HepG2 (cell line): ENCODE data around the gene DELE1. TPM values are rescaled to one million over a fixed set of nuclear protein-coding genes. Genes with fewer than 3 reads are reported as not detected.

Experiments used
- ATAC-seq: fragments of 200-7000 bp; cut with Tn5 transposase; 3 replicates; pipeline ENCODE4 v1.9.1; 2020; ENCODE audit warnings: mild to moderate bottlenecking, moderate library complexity
- BruUV-seq: library from RNA; stranded (reverse); fragments of 400-500 nt; replicated peaks from 2 replicates; lab custom pipeline; 2021; lab: Mats Ljungman, UMichigan
- CTCF ChIA-PET: fragments of 300-600 bp; formaldehyde crosslinking; extraction: SDS; loops from one replicate; lab custom pipeline; 2021; ENCODE audit warnings: low total read pairs, inconsistent platforms, low intra/inter-chr PET ratio; lab: Yijun Ruan, JAX
- POLR2A ChIA-PET: fragments of 350-600 bp; sonication (Branson Sonifier 250); formaldehyde crosslinking; loops from one replicate; lab custom pipeline; 2020; ENCODE audit warnings: antibody characterized with exemption, inconsistent platforms; lab: Yijun Ruan, JAX
- DNase-seq: peaks from one replicate; pipeline ENCODE4 v3.0.0-alpha.2; 2015; ENCODE audit warnings: low spot score
- FAIRE-seq: peaks from 3 replicates; lab custom pipeline; 2011; peaks lifted over from hg19 to GRCh38; lab: Jason Lieb, UNC
- H2AFZ ChIP-seq: one replicate; pipeline ENCODE4 v1.6.1; 2011; ENCODE audit warnings: low read length, inconsistent platforms
- H3K27ac ChIP-seq: fragments of 300-600 bp; 3 replicates; pipeline ENCODE4 v1.8.0; 2011; ENCODE audit warnings: mixed run types, mild to moderate bottlenecking, mixed read lengths, low read length, inconsistent platforms; ENCODE audit not compliant: insufficient read depth; ENCODE audit errors: extremely low read length
- H3K27me3 ChIP-seq, 2 experiments: fragments of 200-600 bp in 1 of 2; 2 replicates in 1 of 2; 3 replicates in 1 of 2; pipeline versions ENCODE4 v1.6.0 to v1.8.0; 2011; ENCODE audit warnings: low read length in 2 of 2, mild to moderate bottlenecking in 2 of 2, moderate library complexity in 2 of 2, inconsistent platforms in 1 of 2; ENCODE audit not compliant: insufficient read depth in 2 of 2, control insufficient read depth in 1 of 2
- H3K36me3 ChIP-seq, 2 experiments: fragments of 200-600 bp in 1 of 2; replicated peaks in 1 of 2; 2 replicates in 1 of 2; 3 replicates in 1 of 2; pipeline versions ENCODE4 v1.5.1 to v1.8.0; 2011; ENCODE audit warnings: low read length in 2 of 2, inconsistent platforms in 1 of 2; ENCODE audit not compliant: insufficient read depth in 2 of 2, control insufficient read depth in 1 of 2
- H3K4me1 ChIP-seq: 2 replicates; pipeline ENCODE4 v1.5.1; 2012; ENCODE audit warnings: low read length, inconsistent platforms; ENCODE audit not compliant: insufficient read depth
- H3K4me2 ChIP-seq: 2 replicates; pipeline ENCODE4 v1.6.0; 2011; ENCODE audit warnings: low read depth, low read length, inconsistent platforms
- H3K4me3 ChIP-seq, 3 experiments: fragments of 200-600 bp in 1 of 3; sonication (generic), shearing (Covaris generic) in 1 of 3; replicated peaks in 1 of 3; 2 replicates each; pipeline ENCODE4 v1.5.1; 2011 to 2016; ENCODE audit warnings: low read length in 3 of 3, inconsistent platforms in 2 of 3, low read depth in 2 of 3, mild to moderate bottlenecking in 2 of 3, control low read depth in 1 of 3, mixed read lengths in 1 of 3; ENCODE audit not compliant: insufficient read depth in 1 of 3
- H3K79me2 ChIP-seq: one replicate; pipeline ENCODE4 v1.6.1; 2011; ENCODE audit warnings: low read length, inconsistent platforms; ENCODE audit not compliant: insufficient read depth
- H3K9ac ChIP-seq: 2 replicates; pipeline ENCODE4 v1.6.0; 2011; ENCODE audit warnings: mild to moderate bottlenecking, low read depth, low read length, inconsistent platforms; ENCODE audit not compliant: insufficient read depth
- H3K9me3 ChIP-seq: 2 replicates; pipeline ENCODE4 v1.5.1; 2012; ENCODE audit warnings: mild to moderate bottlenecking, low read length
- H4K20me1 ChIP-seq: 2 replicates; pipeline ENCODE4 v1.6.0; 2011; ENCODE audit warnings: inconsistent platforms, mild to moderate bottlenecking, low read length, moderate library complexity; ENCODE audit not compliant: insufficient read depth
- CBX1 ChIP-seq: IDR thresholded peaks from one replicate; pipeline ENCODE4 v1.6.1; 2016; ENCODE audit warnings: antibody characterized with exemption, low read depth
- ESRRA ChIP-seq: sonication (generic); formaldehyde crosslinking; IDR thresholded peaks from 2 replicates; pipeline ENCODE4 v1.5.1; 2020; ENCODE audit warnings: mild to moderate bottlenecking, low read depth, missing genetic modification reagents
- GTF2F1 ChIP-seq: fragments of 150-350 bp; IDR thresholded peaks from 2 replicates; pipeline ENCODE4 v1.6.1; 2014; ENCODE audit warnings: low read length
- HNF4A ChIP-seq: sonication (generic); formaldehyde crosslinking; IDR thresholded peaks from 2 replicates; pipeline ENCODE4 v1.4.0; 2020; ENCODE audit warnings: missing genetic modification reagents
- NFE2 ChIP-seq: sonication (generic); formaldehyde crosslinking; IDR thresholded peaks from 2 replicates; pipeline ENCODE4 v1.4.0; 2020; ENCODE audit warnings: missing genetic modification reagents
- PAX8 ChIP-seq: sonication (generic); formaldehyde crosslinking; IDR thresholded peaks from 2 replicates; pipeline ENCODE4 v1.8.0; 2022; ENCODE audit warnings: mild to moderate bottlenecking, missing genetic modification reagents, borderline replicate concordance
- RBM22 ChIP-seq: fragments of 200-400 bp; formaldehyde crosslinking; optimal IDR thresholded peaks from 2 replicates; pipeline ENCODE3; 2017; ENCODE audit warnings: mild to moderate bottlenecking, low read length, moderate library complexity
- SCMH1 ChIP-seq: sonication (generic); formaldehyde crosslinking; IDR thresholded peaks from 2 replicates; pipeline ENCODE4 v1.9.0; 2021; ENCODE audit warnings: missing genetic modification reagents, mild to moderate bottlenecking, borderline replicate concordance
- SIX4 ChIP-seq: sonication (generic); formaldehyde crosslinking; IDR thresholded peaks from 2 replicates; pipeline ENCODE4 v1.4.0; 2020; ENCODE audit warnings: missing genetic modification reagents
- SMAD3 ChIP-seq: sonication (generic); formaldehyde crosslinking; IDR thresholded peaks from 2 replicates; pipeline ENCODE4 v1.4.0; 2020; ENCODE audit warnings: missing genetic modification reagents
- SMC3 ChIP-seq: IDR thresholded peaks from 2 replicates; pipeline ENCODE4 v1.6.1; 2011; ENCODE audit warnings: low read length, improper control_type of control experiment
- SNAI1 ChIP-seq: sonication (generic); formaldehyde crosslinking; IDR thresholded peaks from 2 replicates; pipeline ENCODE4 v1.5.0; 2020; ENCODE audit warnings: mild to moderate bottlenecking, missing genetic modification reagents, borderline replicate concordance
- SP2 ChIP-seq: sonication (generic); formaldehyde crosslinking; IDR thresholded peaks from 2 replicates; pipeline ENCODE4 v1.5.1; 2020; ENCODE audit warnings: mild to moderate bottlenecking, missing genetic modification reagents
- STAT5B ChIP-seq: sonication (generic); formaldehyde crosslinking; IDR thresholded peaks from 2 replicates; pipeline ENCODE4 v1.4.0; 2020; ENCODE audit warnings: missing genetic modification reagents
- ZNF501 ChIP-seq: sonication (generic); formaldehyde crosslinking; IDR thresholded peaks from 2 replicates; pipeline ENCODE4 v1.5.1; 2020; ENCODE audit warnings: mild to moderate bottlenecking, moderate library complexity, missing genetic modification reagents
- ZNF737 ChIP-seq: sonication (generic); formaldehyde crosslinking; IDR thresholded peaks from 2 replicates; pipeline ENCODE4 v1.5.0; 2020; ENCODE audit warnings: missing genetic modification reagents, mild to moderate bottlenecking, borderline replicate concordance
- ZNF749 ChIP-seq: sonication (generic); formaldehyde crosslinking; IDR thresholded peaks from 2 replicates; pipeline ENCODE4 v1.8.0; 2022; ENCODE audit warnings: mild to moderate bottlenecking, missing genetic modification reagents, moderate library complexity, borderline replicate concordance
- WGBS: methylation state at CpG from one replicate; pipeline ENCODE4 v1.1.6; 2017; ENCODE audit warnings: low lambda C conversion rate; 5-methylcytosine and 5-hydroxymethylcytosine counted together
- in situ Hi-C: cut with HindIII; loops from 2 replicates; pipeline ENCODE4 v1.10.0; 2017; ENCODE audit warnings: low pct_unique_long_range_greater_than_20kb; ENCODE audit not compliant: extremely low pct_ligation_motif_present
- intact Hi-C: fragments of 100-400 bp; cut with micrococcal nuclease; formaldehyde crosslinking; loops from one replicate; pipeline ENCODE4 v1.10.0; 2022; ENCODE audit not compliant: unreplicated experiment
- polyA plus RNA-seq, 8 experiments: library from polyadenylated mRNA; depleted of rRNA in 3 of 8; stranded (reverse) in 7 of 8; unstranded in 1 of 8; fragments of >200 nt; fragmentation: Illumina TruSeq in 4 of 8; extraction: Trizol in 4 of 8; gene quantifications; 2 replicates each; pipeline versions ENCODE4 v1.2.1 to v1.2.3, GENCODE V29; 2011 to 2016; ENCODE audit warnings: low read depth in 4 of 8, missing spikeins in 1 of 8, mixed read lengths in 1 of 8; ENCODE audit not compliant: insufficient read depth in 1 of 8
- total RNA-seq, 5 experiments: library from RNA; depleted of rRNA; stranded (reverse); fragments of >200 nt; fragmentation: Illumina TruSeq; extraction: Trizol; gene quantifications; 2 replicates each; pipeline ENCODE4 v1.2.3, GENCODE V29; 2016; ENCODE audit warnings: low read depth in 1 of 5
- TF ChIP-seq, protein P1 (sequence below): sonication (generic); formaldehyde crosslinking; IDR thresholded peaks from 2 replicates; pipeline ENCODE4 v1.4.0; 2020; ENCODE audit warnings: missing genetic modification reagents
- TF ChIP-seq, protein P2 (sequence below): sonication (generic); formaldehyde crosslinking; IDR thresholded peaks from 2 replicates; pipeline ENCODE4 v1.4.0; 2020; ENCODE audit warnings: missing genetic modification reagents, mild to moderate bottlenecking, borderline replicate concordance
- TF ChIP-seq, protein P3 (sequence below): sonication (generic); formaldehyde crosslinking; IDR thresholded peaks from 2 replicates; pipeline ENCODE4 v1.5.0; 2020; ENCODE audit warnings: missing genetic modification reagents, mild to moderate bottlenecking, borderline replicate concordance
- TF ChIP-seq, protein P4 (sequence below): sonication (generic); formaldehyde crosslinking; IDR thresholded peaks from 2 replicates; pipeline ENCODE4 v1.4.0; 2020; ENCODE audit warnings: missing genetic modification reagents, borderline replicate concordance

The DELE1 gene
- total and polyA plus RNA-seq, 2 of the 13 experiments (the other 11 are each of a cell fraction or from before 2014, with no cell fraction given), result 57.5 to 90.3 TPM

DNA sequence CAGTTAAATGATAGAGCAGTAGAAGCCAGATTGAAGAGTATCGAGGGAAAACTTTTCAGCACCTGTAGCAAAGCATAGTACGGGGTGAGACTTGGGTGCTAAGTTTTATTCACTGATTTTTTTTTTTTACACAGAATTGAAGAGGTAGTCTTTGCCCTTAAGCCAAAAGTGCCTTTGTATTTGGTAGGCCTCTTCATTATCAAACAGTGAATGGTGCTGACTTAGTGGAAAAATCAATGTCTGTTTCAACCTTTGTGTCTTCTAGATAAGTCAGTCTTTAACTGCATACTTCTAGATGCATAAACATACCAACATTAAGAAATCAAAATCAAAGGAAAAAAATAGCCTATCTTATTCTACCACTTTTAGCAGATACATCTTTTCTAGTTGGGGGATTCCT is 59.0 kb downstream of the DELE1 start:
- POLR2A ChIA-PET, result interaction anchor here (1.5 kb wide), 1 partner anchor 13 kb away, joined by 3 read pairs; the partner anchor contains the start of gene RNF14
- CTCF ChIA-PET, result no interaction called here
- Histone ChIP-seq H4K20me1 (no peaks in the 10 kb centered on the region), H3K4me3 (no peak overlapping the region), H2AFZ (no peak overlapping the region), H3K4me1 (peaks cover 18% of the 10 kb centered on the region), H3K4me2 (peak overlapping the region; percentile 15; the same call in 1 of the 2 replicates), H3K36me3 (peaks cover 8 to 38% of the 10 kb centered on the region in 2 experiments), H3K27ac (peak overlapping the region; percentile 28), H3K27me3 (no peaks in the 10 kb centered on the region; a peak in 1 of 5 replicates), H3K79me2 (no peaks in the 10 kb centered on the region), H3K9me3 (no peaks in the 10 kb centered on the region), H3K9ac (no peak overlapping the region)
- no TSS peak for BruUV-seq
- intact Hi-C loops (no loop called here), in situ Hi-C loops (loop anchor here (25.0 kb wide), 1 partner anchor 580 kb away; no protein-coding TSS in a partner anchor)
- WGBS, result 44% methylated on average over 2 of the region's 2 CpGs
- ATAC-seq, result peak; percentile 70
- FAIRE-seq, result no peak
- DNase-seq, result no peak
- no peak for TF ChIP-seq NFE2 (CRISPR knock-in tag)
- no peak for TF ChIP-seq PAX8 (CRISPR knock-in tag)
- TF ChIP-seq ZNF737, result no peak
- no peak for TF ChIP-seq SNAI1 (CRISPR knock-in tag)
- TF ChIP-seq ZNF749, result no peak
- peak; percentile 58 for TF ChIP-seq HNF4A
- no peak for TF ChIP-seq CBX1
- TF ChIP-seq ESRRA, result no peak
- TF ChIP-seq, protein P1, sequence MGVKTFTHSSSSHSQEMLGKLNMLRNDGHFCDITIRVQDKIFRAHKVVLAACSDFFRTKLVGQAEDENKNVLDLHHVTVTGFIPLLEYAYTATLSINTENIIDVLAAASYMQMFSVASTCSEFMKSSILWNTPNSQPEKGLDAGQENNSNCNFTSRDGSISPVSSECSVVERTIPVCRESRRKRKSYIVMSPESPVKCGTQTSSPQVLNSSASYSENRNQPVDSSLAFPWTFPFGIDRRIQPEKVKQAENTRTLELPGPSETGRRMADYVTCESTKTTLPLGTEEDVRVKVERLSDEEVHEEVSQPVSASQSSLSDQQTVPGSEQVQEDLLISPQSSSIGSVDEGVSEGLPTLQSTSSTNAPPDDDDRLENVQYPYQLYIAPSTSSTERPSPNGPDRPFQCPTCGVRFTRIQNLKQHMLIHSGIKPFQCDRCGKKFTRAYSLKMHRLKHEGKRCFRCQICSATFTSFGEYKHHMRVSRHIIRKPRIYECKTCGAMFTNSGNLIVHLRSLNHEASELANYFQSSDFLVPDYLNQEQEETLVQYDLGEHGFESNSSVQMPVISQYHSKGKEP, result no peak
- TF ChIP-seq, protein P2, sequence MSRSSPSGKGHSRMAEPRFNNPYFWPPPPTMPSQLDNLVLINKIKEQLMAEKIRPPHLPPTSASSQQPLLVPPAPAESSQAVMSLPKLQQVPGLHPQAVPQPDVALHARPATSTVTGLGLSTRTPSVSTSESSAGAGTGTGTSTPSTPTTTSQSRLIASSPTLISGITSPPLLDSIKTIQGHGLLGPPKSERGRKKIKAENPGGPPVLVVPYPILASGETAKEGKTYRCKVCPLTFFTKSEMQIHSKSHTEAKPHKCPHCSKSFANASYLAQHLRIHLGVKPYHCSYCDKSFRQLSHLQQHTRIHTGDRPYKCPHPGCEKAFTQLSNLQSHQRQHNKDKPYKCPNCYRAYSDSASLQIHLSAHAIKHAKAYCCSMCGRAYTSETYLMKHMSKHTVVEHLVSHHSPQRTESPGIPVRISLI (CRISPR knock-in tag), result peak; percentile 45; the same call in 1 of the 2 replicates
- no peak for TF ChIP-seq ZNF501
- no peak for TF ChIP-seq SMAD3 (CRISPR knock-in tag)
- no peak for TF ChIP-seq GTF2F1
- TF ChIP-seq SCMH1 (CRISPR knock-in tag), result no peak
- TF ChIP-seq, protein P3, sequence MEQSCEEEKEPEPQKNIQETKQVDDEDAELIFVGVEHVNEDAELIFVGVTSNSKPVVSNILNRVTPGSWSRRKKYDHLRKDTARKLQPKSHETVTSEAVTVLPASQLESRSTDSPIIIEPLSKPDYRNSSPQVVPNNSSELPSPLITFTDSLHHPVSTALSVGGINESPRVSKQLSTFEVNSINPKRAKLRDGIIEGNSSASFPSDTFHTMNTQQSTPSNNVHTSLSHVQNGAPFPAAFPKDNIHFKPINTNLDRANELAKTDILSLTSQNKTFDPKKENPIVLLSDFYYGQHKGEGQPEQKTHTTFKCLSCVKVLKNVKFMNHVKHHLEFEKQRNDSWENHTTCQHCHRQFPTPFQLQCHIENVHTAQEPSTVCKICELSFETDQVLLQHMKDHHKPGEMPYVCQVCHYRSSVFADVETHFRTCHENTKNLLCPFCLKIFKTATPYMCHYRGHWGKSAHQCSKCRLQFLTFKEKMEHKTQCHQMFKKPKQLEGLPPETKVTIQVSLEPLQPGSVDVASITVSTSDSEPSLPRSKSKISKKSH (CRISPR knock-in tag), result no peak
- no peak for TF ChIP-seq SMC3
- TF ChIP-seq STAT5B (CRISPR knock-in tag), result no peak
- TF ChIP-seq SIX4 (CRISPR knock-in tag), result no peak
- no peak for TF ChIP-seq SP2 (CRISPR knock-in tag)
- TF ChIP-seq RBM22, result no peak
- TF ChIP-seq, protein P4, sequence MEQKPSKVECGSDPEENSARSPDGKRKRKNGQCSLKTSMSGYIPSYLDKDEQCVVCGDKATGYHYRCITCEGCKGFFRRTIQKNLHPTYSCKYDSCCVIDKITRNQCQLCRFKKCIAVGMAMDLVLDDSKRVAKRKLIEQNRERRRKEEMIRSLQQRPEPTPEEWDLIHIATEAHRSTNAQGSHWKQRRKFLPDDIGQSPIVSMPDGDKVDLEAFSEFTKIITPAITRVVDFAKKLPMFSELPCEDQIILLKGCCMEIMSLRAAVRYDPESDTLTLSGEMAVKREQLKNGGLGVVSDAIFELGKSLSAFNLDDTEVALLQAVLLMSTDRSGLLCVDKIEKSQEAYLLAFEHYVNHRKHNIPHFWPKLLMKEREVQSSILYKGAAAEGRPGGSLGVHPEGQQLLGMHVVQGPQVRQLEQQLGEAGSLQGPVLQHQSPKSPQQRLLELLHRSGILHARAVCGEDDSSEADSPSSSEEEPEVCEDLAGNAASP (CRISPR knock-in tag), result no peak
